ENCODE results near the gene BMI1. TPM values are rescaled to one million over a fixed set of nuclear protein-coding genes. Genes with fewer than 3 reads are reported as not detected.

The BMI1 gene
- total and polyA plus RNA-seq, 2 donors (not counting 1 experiment from before 2014, with no cell fraction given) = 18.0 to 83.8 TPM

- CTCF ChIA-PET = interaction anchor here (0.7 to 2.4 kb wide), 14 partner anchors 9 to 812 kb away, joined by 3 to 10 read pairs (median 4); partner anchors contain the start of genes BMI1 and COMMD3
- DNase-seq (peak; percentile 92), ATAC-seq (ENCODE audit: low read depth) (peak; percentile 62)
- H3K4me1 Mint-ChIP-seq = peaks cover 31% of the 10 kb centered on the region
- intact Hi-C loops (cut with micrococcal nuclease) = loop anchor here (1.0 to 2.0 kb wide), 4 partner anchors 16 to 337 kb away; partner anchors contain the start of genes COMMD3 and DNAJC1
- peak overlapping the region; percentile 94 for H3K4me3 Mint-ChIP-seq
- Histone ChIP-seq H3K9ac (ENCODE audit: low read length) (peak overlapping the region; percentile 80), H3K4me1 (ENCODE audit: control insufficient read depth in 2 of 2, insufficient read depth in 2 of 2, low read length in 2 of 2) (peaks cover 38 to 72% of the 10 kb centered on the region in 2 donors), H3K4me2 (replicated peaks; ENCODE audit: low read depth, low read length, poor library complexity, severe bottlenecking) (peak overlapping the region; percentile 94), H3K4me3 (ENCODE audit: control extremely low read depth in 1 of 5, extremely low read depth in 1 of 5, insufficient read depth in 1 of 5, low read depth in 2 of 5, low read length in 4 of 5) (peak overlapping the region; percentile 62 to 79 (median 73)), H3K9me3 (ENCODE audit: control extremely low read depth in 1 of 3, control insufficient read depth in 2 of 3, insufficient read depth in 1 of 3, low read length in 2 of 3) (peaks cover 3 to 23% (median 13%) of the 10 kb centered on the region in 3 donors), H2AFZ (ENCODE audit: insufficient read depth, low read depth, low read length, poor library complexity, severe bottlenecking) (peak overlapping the region; percentile 80), H3K36me3 (replicated peaks in 1 of 2; ENCODE audit: control extremely low read depth in 1 of 2, control insufficient read depth in 1 of 2, extremely low read depth in 1 of 2, insufficient read depth in 2 of 2, low read length in 1 of 2) (no peaks in the 10 kb centered on the region), H3K27me3 (replicated peaks in 1 of 4; ENCODE audit: control extremely low read depth in 1 of 4, control insufficient read depth in 3 of 4, insufficient read depth in 4 of 4, low read length in 3 of 4) (peaks cover 11 to 86% (median 73%) of the 10 kb centered on the region in 4 experiments), H4K20me1 (ENCODE audit: control insufficient read depth, insufficient read depth, low read length, poor library complexity, severe bottlenecking) (no peaks in the 10 kb centered on the region), H3K79me2 (ENCODE audit: control insufficient read depth, insufficient read depth, low read length) (no peaks in the 10 kb centered on the region), H3K27ac (ENCODE audit: low read length in 2 of 2) (peak overlapping the region; percentile 70 to 81)
- H3K27ac Mint-ChIP-seq = peak overlapping the region; percentile 94
- peaks cover 58% of the 10 kb centered on the region for H3K27me3 Mint-ChIP-seq
- POLR2A ChIA-PET = interaction anchor here (0.7 to 3.3 kb wide), 13 partner anchors 9 to 823 kb away, joined by 3 to 32 read pairs (median 4); partner anchors contain the start of genes BMI1, COMMD3 and DNAJC1
- WGBS (ENCODE audit: insufficient coverage) = under 1% methylated on average over 93 of the region's 98 CpGs
- H3K9me3 Mint-ChIP-seq (ENCODE audit: insufficient read depth) = peaks cover 2% of the 10 kb centered on the region
- TF ChIP-seq, protein P1, sequence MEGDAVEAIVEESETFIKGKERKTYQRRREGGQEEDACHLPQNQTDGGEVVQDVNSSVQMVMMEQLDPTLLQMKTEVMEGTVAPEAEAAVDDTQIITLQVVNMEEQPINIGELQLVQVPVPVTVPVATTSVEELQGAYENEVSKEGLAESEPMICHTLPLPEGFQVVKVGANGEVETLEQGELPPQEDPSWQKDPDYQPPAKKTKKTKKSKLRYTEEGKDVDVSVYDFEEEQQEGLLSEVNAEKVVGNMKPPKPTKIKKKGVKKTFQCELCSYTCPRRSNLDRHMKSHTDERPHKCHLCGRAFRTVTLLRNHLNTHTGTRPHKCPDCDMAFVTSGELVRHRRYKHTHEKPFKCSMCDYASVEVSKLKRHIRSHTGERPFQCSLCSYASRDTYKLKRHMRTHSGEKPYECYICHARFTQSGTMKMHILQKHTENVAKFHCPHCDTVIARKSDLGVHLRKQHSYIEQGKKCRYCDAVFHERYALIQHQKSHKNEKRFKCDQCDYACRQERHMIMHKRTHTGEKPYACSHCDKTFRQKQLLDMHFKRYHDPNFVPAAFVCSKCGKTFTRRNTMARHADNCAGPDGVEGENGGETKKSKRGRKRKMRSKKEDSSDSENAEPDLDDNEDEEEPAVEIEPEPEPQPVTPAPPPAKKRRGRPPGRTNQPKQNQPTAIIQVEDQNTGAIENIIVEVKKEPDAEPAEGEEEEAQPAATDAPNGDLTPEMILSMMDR (IDR thresholded peaks at IDR 0.05) = no peak
- TF ChIP-seq EZH2 (IDR thresholded peaks at IDR 0.05; ENCODE audit: borderline replicate concordance, insufficient read depth, low read depth, low read length, poor library complexity, severe bottlenecking) = peak; percentile 83
These were observed 19.7 kb downstream of the BMI1 start for GRCh38 chr10:22340329-22341189.

Data from B cell (primary cell).